GM21529 (cell line): Measurements from ENCODE around the gene ZMYND10.
"Not testable (repeated sequence)": the region's sequence is repeated elsewhere in the genome, so short reads cannot be mapped to it uniquely, and the experiment has no call there.

Experiments used
- ATAC-seq: cut with Tn5 transposase; IDR thresholded peaks from one replicate; pipeline ENCODE4 v1.9.1; 2021; ENCODE audit not compliant: unreplicated experiment

ZMYND10 gene

GRCh38 chr3:50312041-50312440 is 33.5 kb downstream of the ZMYND10 start:
- not testable (repeated sequence) for ATAC-seq

DNA sequence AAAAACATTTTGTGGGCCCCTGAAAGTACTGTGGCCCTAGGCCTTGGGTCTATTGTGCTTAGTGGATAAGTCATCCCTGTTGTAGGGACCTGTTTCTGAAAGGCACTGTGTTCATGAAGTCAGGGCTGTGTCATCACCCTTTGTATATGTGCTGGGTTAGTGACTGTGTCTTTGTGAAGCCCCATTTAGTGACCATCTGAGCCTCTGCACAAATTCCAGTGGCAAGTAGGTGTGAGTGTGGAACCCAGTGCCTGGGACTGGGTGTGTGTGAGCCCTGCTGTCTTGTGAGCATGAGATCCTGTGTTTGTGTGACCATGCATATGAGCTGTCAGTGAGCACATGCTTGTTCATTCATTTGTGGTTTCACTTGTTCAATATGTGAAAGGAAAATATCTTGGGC is 40.9 kb downstream of the ZMYND10 start:
- no peak for ATAC-seq

DNA sequence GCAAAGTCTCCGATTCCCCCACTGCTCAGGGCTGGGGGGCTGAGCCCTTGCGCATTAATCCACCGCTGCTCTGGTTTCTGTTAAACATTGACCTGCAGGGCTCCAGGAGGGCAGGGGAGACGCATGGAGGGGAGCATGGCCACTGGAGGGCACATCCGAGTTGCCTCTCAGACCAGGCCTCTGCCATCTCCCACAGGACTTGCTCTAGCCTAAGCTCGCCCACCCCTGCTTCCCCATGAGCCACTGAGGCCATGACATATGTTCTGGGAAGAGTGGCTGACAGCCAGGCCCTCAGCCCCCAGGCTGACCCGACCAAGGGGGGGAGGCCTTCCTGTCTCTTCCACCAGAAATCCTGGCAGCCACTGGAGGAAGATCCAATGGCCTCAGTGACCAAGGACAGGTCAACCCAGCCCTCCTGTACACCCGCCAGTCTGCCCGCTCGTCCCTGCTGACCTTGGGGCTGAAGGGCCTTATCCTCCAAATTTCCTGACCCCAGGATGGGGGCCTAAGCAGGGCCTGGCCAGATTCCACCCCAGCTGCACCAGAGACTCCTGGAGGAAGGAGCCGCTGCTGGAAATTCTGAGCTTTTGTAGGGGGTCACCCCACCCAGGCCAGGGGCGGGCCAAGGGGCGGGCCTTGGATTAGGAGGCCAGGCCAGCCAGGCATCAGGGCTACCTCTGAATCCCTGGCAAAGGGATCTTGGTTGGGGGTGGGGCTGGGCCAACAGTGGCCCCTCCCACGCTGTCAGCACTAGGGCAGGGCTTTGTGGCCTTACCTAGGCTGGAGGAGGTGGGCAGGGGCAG is 42.3 kb downstream of the ZMYND10 start, which contains the start of gene HYAL1:
Gene HYAL1 (minus strand): TSS at position 562 of the 803 bp plus-strand sequence. CDS start 618 bp downstream, outside the sequence.
- ATAC-seq = no peak

DNA sequence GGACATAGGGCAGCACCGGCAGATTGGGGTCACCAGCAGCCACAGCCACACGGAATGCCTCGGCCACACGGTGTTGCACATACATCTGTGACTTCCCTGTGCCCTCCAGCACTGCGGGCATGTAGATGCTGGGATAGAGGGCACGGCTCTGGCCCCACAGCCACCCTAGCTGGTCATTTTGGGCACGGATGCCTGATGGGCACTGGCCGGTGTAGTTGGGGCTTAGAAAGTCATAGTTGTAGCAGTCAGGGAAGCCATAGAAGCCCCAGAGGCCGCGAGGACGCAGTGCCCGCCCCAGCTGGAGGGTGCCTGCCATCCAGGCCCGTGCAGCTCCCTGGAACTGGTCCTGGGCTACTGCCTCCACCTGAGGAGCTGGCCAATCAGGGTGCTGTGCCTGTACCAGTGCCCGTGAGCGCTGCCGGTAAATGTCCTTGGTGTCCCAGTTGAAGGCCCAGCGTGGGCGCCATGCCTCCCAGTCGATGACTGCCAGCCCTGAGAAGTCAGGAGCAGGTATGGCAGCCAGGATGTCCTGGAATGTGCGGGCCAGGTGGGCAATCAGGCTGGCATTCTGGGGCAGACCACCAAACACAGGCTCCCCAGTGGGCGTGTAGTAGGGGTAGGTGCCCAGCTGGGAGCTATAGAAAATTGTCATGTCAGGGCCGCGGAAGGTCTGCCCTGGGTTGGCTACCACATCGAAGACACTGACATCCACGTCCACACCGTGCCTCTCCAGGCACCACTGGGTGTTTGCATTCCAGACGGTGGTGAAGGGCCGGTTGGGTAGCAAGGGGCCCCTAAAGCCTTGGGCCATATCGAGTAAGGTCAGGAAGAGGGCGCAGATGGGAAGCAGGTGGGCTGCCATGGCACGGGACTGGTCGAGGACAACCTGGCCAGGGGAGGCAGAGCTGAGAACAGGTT is 43.2 kb downstream of the ZMYND10 start:
- ATAC-seq = no peak

DNA sequence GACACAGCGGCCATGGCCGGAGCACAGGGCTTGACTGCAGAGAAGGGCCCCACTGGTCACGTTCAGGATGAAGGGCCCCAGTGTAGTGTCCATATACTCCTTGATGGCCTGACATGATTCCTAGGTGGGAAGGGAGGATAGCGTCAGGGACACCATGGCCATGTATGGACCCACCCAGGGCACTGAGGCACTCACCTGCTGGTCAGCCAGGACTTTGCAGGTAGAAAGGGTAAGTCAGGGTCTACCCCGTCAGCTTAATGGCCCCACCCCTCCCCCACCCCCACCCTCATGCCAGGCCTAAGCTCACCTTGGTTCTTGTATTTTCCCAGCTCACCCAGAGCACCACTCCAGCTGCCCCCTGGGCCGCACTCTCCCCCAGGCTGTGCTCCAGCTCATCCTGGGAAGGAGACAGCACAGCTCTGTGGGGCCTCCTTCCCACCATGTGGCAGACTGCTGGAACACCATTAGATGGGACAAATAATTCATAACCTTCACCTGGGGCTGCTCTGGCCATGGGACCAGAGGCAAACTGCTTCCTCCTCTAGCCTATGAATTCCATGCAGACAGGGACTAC is 44.8 kb downstream of the ZMYND10 start:
- ATAC-seq = no peak

DNA sequence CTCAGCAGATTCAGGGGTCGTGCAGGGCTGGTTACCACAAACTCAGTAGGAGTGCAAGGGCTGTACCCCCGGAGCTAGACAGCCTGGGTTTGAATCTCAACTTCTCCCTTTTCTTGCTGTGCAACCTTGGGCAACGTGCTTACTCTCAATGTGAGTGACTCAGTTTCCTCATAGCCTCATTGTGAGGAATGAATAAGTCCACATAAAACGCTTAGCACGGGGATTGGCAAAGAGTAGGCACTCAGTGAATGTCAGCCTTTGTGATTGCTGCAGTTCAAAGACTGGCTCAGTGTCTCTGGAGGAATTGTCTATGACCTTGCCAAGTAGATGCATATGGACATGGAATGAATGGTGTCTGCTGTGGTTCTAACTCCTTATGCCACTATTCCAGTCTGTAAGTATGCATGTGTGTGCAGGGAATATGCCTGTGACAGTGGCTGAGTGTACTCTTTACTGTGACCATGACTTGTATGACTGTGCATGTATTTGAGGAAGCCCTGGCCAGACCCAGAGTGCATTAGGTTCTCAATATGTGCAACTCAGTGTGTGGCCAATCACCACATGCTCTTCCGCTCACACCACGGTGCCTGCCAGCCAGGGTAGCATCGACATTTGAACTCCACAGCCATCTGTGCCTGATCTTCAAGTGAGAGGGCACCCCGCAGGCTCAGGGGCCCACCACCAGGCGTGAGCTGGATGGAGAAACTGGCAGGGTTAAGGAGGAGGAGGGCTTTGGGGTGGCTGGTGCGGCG is 45.4 kb downstream of the ZMYND10 start:
- no peak for ATAC-seq

DNA sequence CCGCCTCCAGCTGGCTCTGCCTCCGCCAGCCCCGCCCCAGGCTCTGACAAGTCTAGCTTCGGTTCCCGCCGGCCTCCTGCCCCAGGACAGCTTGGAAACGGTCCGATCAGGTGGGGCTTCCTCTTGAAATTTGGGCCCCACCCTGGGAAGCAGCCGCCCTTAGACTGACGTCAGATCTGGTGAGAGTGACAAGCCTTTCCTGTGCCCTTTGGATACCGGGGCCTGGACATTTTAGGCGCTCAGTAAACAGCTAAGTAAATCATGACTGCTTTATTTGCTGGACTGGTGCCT is 45.9 kb downstream of the ZMYND10 start:
- ATAC-seq = no peak

GRCh38 chr3:50298836-50299637 is 46.5 kb downstream of the ZMYND10 start, which contains the start of the genes HYAL3 and NAA80:
Gene HYAL3 (minus strand): TSS chr3:50299405. CDS start chr3:50295602, 3,803 bp downstream.
Gene NAA80 (minus strand): TSS chr3:50299405. CDS start chr3:50297463, 1,942 bp downstream.
- peak; percentile 80 for ATAC-seq

- no peak for ATAC-seq
Observed at GRCh38 chr3:50297896-50298725, 47.4 kb downstream of the ZMYND10 start.

DNA sequence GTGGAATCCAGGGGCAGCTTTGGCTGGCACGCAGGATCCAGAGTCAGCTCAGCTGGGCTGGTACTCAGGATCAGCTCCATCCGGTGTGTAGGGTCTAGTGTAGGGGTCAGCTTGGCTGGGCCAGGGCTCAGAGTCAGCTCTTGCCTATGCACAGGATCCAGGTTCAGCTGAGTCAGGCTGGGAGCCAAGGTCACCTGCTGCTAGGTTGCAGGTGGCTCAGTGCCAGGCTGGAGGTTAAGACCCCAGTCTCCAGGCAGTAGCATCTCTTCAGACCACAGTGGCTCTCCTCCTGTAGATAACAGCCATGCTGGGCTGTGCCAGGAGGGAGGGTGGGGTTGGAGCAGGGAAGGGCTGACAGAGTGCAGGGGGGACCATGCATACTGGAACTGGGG is 48.2 kb downstream of the ZMYND10 start:
- no peak for ATAC-seq

GRCh38 chr3:50296721-50297383 is 48.7 kb downstream of the ZMYND10 start:
- ATAC-seq = no peak

DNA sequence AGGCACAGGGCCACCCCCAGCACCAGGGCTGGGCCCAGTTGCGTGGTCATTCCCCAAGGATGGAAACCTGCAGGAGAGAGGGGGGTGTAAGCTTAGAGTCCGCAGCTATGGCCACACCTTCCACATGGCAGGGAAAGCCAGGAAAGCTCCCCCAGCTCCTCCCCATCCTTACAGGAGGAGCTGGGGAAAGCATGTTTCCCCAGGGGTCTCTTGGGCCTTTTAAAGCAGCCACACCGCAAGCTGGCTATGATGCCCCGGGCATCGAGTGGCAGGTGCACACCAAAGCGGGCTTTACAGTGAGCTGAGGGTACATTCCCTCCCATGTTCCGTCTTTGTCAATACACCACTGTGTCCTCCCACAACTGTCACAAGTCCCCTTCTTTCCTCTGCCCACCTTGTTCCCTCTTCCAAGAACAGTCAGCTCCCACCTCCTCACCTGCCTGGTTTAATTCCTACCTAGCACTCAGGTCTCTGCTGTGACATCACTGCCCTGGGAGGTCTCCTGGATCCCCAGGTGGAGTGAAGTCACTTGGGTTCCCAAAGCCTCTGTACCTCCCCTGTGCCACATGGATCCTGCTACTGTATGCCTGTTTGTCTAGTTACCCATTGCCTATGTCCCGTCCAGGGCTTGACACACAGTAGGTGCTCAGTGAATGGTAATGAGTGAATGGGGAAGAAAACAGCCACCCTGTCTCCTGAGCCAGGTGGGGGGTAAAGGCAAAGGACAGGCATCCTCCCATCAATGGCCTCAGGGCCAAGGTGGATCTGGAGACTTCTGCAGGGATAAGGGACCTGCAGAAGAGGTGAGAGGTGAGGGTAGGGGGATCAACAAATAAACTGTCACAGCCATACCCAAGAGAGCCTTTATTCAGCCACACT is 49.7 kb downstream of the ZMYND10 start:
- no peak for ATAC-seq

- ATAC-seq = no peak
Observed at GRCh38 chr3:50294492-50295403, 50.8 kb downstream of the ZMYND10 start.

GRCh38 chr3:50294089-50294488 is 51.4 kb downstream of the ZMYND10 start:
- no peak for ATAC-seq

- ATAC-seq = no peak
Observed at GRCh38 chr3:50293079-50293801, 52.3 kb downstream of the ZMYND10 start.
